CD4-positive, alpha-beta T cell treated with Interleukin-15 for 4 hours (primary cell): ENCODE data around the gene SPPL3.
"Not testable (repeated sequence)": the region's sequence is repeated elsewhere in the genome, so short reads cannot be mapped to it uniquely, and the experiment has no call there.

Experiments used
- DNase-seq: peaks from one replicate; pipeline ENCODE4 v3.0.0-alpha.2; 2020; ENCODE audit warnings: low spot score

The SPPL3 gene

DNA sequence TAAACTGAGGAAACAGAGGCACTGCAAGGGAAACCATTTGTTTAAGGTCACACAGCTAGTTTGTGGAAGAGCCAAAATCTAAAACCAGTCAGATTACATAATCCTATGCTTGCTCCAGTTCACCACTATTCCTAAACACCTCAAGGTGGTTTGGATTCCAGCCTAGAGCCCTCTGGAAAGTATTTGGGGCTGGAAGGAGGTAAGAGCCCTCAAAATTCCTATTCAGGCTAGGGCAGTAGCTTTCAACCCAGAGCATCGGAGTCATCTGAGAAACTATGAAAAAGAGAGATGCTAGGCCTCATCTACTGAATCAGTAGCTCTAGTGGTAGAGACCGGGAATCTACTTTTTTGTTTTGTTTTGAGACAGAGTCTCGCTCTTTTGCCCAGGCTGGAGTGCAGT, 16.0 kb upstream of the SPPL3 start:
- no peak for DNase-seq

DNA sequence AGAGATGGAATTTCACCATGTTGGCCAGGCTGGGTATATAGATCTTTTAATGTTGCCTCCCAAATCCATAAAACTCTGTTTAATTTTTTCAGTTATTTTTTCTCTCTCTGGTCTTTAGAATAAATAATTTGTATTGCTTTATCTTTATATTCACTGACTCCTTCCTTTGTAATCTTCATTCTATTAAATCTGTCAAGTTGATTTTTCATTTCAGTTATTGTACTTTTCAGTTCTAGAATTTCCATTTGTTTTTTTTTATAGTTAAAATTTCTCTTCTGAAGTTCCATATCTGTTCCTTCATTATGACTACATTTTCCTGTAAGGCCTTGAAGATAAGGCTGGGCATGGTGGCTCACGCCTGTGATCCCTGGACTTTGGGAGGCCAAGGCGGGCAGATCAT, 13.6 kb upstream of the SPPL3 start:
- no peak for DNase-seq

DNA sequence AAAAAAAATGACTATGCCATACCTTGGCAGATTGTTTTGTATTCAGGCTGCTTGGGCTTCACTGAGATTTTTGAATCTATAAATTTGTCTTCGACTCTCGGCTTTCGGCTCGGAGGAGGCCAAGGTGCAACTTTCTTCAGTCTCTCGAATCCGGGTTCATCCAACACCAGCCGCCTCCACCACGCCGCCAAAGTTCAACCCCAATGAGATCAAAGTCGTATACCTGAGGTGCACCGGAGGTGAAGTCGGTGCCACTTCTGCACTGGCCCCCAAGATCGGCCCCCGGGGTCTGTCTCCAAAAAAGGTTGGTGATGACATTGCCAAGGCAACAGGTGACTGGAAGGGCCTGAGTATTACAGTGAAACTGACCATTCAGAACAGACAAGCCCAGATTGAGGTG, 12.4 kb upstream of the SPPL3 start:
- no peak for DNase-seq

DNA sequence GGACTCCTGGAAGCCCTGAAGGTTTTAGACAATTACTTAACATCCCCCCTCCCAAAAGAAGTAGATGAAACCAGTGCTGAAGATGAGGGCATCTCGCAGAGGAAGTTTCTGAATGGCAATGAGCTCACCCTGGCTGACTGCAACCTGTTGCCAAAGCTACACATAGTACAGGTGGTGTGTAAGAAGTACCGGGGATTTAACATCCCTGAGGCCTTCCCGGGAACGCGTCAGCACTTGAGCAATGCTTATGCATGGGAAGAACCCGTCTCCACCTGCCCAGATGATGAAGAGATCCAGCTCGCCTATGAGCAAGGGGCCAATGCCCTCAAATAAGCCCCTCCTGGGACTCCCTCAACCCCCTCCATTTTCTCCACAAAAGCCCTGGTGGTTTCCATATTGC, 10.6 kb upstream of the SPPL3 start:
- DNase-seq, result no peak

DNA sequence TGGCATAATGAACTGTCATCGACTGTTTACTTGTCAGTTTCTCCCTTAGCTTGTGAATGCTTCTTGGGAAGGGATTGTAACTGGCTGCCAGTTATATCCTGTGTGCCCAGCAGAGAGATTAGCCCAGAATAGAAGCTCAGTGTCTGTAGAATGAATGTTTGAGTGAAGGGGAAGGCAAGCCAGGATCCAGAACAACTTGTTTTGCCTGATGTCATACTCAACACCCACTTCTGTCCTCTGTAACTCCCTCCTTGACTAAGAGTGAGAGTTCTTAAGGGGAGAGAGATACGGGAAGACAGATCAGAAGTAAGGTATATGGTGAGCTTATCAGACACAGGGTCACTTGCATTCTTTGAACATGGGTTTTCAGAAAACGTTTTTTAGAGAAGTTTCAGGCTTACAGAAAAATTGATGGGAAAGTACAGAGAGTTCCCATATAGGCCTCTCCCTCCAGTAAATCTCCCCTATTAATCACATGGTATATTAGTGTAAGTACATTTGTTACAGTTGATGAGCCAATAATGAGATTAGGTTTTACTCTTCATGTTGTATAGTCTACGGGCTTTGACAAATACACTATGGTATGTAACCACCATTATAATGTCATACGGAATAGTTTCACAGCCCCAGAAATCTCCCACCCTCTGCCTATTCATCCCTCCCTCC, 5.6 kb upstream of the SPPL3 start:
- DNase-seq, result no peak

DNA sequence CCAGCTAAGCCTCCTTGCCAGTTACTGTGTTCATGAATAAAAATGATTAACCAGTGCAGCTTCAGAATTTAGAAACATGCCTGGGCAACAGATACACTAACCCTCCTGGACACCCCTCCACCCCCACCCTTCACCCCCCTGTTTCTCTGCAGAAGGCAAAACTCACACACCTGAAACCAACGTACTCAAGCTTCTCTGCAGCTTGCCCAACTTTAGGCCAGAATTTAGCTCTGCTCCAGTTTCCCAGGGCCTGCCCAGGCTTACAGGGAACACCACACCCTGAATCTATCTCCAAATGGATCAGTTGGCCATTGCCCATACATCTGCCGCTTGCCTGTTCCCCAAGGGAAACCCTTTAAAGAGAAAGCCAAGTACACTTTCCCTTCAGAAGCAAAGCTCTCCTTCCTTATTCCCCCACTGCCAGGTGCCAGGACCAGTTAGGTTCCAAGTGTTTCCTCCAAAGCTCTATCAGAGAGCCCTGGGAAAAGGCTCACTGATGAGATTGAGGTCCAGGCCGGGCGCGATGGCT, 1.8 kb upstream of the SPPL3 start:
- no peak for DNase-seq

DNA sequence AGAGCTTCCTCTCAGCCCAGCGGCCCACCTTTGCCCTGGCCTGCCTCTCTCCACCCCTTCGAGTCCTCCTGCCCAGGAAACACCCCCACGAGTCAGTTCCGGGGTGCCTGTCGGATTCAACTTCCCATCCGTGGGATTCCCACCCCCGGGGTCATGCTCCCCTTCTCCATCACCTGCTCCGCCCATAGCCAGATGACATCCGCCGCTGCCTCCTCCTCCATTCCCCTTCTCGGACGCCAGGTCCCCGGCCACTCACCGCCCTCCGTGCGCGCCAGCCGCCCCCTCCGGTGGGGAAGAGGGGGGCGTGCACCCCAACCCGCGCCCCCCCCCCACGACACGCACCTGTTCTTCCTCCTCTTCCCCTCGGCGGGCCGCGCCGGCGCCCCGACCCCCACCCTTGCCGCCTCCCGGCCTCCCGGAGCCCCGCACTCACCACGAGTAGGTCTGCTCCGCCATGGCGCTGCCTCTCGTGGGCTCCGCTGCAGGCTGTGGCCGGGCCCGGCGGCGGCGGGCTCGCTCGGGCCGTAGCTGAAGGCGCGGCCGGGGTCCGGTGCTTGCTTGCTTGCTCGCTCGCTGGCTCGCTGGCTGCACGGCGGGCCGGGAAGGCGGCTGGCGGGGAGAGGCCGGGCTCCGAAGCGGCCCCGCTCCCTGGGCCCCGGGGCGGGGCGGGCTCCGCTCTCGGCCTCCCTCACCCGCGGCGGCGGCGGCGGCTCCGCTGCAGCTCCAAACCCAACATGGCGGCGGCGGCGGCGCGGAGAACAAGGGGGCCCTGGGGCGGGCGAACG, 554 bp downstream of the SPPL3 start:
- peak; percentile 64 for DNase-seq

DNA sequence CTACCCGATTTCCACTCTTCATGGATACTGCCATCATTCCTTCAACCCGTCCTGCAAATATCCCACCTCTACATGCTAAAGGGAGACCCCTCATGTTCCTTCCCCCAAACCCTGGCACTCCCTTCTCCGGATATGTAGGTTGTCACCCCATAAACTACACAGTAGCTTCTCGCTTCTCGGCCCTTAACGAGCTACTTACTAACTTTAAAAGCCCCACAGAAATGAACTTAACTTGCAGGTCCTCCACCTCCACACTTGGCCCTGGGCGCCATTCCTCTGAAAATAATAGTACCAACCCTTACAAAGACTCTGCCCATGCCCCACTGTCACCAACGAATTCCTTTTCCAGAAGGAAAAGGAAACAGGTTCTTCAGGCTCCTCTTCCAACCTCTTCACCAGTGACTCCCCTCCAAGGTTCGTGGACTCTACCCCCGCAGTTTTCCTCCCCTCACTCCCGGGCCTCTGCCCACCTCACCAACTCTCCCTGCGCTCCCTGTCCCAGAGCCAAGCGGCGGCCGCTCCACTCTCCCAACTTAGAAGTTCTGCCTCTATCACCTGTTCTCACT, 1.2 kb downstream of the SPPL3 start:
- no peak for DNase-seq

DNA sequence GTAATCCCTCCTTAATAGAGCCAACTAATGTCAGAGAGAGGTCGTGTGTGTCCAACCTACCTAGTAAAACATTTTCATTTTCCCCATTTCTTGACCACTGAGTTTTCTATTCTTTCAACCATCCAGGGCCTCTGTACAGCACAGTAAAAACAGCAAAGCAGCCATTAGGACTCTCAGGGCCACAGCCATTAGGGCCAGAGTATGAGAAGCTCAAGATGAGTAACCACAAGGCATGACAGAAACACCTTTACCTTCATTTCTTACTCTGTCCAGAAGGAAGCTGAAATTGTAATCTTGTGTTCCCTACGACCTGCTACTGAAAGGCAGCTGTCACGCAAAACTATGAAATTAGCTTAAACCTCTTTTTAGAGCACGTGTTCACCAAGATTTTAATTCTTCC, 2.3 kb downstream of the SPPL3 start:
- DNase-seq, result no peak

DNA sequence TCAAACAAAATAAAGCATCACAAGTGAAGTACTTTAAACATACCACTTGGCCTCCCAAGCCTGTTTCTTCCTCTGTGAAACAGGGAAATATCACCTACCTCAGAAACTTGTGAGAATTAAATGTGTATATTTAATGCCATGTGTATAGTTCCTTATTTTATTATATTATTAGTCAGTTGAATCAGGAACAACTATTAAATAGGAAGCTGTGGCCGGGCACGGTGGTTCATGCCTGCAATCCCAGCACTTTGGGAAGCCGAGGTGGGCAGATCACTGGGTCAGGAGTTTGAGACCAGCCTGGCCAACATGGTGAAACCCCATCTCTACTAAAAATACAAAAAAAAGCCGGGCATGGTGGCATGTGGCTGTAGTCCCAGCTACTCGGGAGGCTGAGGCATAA, 3.1 kb downstream of the SPPL3 start:
- not testable (repeated sequence) for DNase-seq

DNA sequence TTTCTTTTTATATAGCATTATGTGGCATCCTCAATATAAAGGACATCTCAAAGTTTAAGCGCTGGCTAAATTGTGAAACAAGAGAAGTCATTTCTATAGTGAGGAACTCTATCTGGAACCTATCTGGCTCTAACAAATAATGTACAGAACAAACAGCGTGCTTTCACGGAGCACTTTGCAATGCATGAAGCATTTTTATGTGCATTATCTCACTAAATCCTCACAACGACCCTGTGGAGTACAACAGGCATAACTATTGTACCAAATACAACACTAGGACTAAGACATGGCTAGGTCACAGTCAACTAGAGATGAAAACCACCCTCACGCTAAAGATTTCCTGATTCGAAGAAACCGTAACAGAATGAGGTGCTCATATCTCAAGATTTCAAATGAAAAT, 8.6 kb downstream of the SPPL3 start:
- no peak for DNase-seq

DNA sequence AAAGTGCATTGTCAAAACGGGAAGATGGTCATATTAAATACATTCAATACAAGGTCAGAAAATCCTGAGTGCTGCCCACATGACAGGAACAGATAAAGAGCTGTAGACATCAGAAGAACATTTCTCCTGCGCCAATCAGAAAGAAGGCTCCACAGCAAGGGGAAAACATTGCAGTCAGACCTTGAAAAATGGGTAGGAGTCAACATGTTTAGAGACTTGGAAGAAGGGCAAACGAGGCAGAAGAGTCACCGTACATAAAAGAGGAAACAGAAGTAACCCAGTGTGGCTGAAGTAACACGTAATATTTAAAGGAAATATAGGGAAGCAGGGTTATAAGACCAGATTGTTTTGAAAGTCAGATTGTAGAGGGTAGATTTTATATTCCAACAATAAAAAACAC, 11.9 kb downstream of the SPPL3 start:
- no peak for DNase-seq

DNA sequence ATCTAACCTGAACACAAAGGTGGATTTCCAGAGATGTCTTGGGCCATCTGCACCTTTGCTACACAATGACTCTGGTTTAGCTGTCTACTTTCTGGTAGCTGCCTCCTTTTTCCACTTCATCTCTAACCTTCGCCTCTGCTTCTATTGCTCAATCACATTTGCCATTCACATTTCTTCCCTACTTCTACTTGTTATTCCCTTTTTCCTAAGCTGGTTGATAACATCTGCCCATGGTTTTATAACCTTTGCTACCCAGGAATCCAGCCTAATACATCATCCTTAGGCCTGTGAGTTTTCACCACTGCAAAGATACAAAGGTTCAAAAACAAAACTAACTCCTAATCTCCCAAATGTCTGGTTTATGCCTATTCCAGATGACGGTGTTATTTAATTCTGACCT, 13.2 kb downstream of the SPPL3 start:
- DNase-seq, result no peak

DNA sequence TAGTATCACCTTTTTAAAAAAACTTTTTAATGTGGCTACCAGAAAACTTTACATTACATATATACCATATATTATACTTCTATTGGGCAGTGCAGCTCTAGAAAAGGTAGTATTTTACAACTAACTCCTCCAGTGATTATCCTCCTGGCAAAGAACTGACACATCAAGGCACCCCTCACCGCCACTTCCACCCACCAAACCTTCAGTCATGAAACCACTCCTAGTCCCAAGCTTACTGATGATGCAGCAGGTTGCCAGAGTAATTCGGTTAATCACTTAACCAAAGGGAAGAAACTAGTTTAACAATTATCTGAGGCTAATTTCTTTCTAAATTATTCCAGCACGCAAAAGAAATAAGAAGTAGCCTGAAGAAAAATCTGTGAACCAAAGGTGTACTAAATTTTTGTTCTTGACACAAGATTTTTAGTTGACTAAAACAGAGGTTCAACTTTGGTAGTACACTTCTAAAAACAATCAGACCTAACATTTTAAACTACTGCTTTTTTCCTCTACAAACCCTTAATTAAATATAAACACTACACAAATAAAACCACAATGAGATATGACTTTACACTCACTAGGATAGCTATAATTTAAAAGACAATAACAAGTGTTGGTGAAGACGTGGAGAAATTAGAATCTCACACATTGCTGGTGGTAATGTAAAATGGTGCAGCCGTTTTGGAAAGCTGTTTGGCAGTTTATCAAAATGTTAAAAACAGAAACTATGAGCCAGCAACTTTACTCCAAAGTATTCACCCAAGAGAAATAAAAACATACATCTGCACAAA, 16.7 kb downstream of the SPPL3 start:
- no peak for DNase-seq

DNA sequence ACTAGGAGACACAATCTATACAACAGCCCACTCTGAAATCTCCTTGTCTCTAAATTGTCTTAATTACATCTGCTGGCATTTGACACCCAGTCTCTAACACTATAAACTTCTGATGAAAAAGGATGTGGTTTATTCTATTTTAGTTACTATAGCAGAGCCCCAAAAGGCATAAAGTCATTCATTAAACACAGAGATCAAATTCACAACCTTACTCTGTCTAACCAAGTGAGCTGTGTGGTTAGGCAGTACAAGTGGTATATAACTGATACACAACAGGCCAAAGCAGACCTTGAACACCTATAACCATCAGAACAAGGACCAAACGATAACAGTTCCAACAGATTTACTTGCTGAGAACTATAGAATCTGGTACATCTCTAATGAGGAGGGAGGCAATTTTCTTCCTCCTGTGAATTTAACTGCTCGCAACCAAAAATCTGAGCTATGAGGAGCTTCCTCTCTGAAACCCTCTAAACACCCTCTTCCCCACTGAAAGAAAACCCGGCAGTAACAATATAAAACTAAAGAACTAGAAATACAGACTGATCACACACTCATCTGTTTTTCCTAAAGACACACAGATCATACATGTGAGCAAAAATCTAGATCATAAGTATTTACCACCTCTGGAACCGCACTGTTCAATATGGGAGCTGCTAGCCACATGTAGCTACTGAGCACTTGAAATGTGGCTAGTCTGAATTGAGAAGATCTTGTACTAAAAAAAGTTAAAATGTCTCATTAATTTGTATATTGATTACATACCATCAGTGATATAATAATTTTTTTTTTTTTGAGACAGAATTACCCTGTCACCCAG, 17.7 kb downstream of the SPPL3 start:
- DNase-seq, result peak; percentile 16

DNA sequence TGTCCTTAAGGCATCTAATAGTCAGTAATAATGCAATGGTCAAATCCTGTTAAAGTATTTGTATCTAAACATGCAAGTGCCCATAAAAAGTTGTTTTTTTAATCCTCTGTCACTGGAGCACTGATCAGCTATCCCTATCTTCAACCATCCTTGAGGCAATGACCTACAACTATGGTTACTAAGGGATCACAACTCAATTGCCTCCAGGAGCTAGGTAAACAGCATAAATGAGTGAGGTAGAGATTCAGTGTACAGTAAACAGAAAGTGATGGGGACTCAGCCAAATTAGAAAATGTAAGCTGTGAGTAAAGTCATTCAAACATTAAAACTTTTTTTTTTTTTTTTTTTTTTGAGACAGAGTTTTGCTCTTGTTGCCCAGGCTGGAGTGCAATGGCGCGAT, 18.6 kb downstream of the SPPL3 start:
- DNase-seq, result no peak

DNA sequence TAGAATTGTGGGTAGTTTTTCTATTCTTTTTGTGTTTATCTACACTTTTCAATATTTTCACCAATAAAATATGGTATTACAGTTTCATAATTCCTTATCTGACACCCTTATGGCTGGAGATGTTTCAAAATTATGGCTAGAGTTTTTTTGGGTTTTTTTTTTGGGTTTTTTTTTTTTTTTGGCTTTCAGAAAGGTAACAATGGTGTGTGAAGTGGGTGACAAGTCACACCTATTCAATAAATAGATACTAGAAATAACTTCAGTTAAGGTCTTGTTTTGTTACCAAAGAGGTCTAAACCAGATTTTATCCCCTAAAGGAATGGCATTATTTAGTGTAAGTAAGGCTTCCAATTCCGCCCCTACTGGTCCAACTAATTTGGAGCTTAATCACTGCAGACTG, 19.5 kb downstream of the SPPL3 start:
- no peak for DNase-seq

DNA sequence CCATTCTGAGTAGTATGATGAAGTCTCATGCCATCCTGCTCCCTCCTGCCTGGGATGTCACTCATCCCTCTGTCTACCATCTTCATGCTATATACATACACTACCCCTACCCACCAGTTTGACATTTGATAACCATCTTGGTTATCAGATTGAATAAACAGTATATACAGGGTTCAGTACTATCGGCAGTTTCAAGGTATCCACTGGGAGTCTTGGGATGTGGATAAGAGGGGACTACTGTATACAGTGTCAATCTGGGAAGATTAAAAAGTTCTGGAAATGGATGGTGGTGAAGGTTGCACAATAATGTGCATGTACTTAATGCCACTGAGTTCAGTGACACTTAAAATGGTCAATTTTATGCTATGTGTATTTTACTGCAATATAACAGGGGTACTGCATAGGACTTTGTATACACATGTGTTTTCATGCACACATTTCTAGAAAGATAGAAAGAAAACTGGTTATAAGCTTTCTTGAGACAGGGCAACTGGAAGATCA, 22.1 kb downstream of the SPPL3 start:
- no peak for DNase-seq

DNA sequence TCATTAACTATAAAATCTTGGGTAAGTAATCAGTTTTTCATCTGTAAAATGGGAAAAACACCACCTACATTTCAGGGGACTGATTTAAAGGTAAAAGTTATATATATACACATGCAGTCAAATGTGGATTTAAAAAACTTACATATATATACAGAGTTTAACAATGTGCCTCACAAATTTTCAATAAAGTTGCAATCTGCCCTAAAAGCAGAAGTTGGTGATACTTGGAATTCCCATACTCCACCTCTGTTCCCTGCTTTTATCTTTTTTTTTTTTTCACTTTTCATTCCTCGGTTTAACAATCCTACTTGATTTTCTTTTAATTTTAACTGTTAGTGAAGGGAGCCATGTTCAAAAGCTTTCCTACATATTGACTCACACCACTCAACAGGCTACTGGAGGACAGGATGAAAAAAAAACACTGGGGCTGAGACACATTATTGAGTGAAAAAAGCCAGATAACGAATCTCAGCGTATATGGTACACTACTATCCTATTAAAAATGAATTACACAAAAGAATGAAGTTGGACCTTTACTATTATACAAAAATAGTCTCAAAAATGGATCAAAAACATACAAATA, 24.3 kb downstream of the SPPL3 start:
- no peak for DNase-seq

DNA sequence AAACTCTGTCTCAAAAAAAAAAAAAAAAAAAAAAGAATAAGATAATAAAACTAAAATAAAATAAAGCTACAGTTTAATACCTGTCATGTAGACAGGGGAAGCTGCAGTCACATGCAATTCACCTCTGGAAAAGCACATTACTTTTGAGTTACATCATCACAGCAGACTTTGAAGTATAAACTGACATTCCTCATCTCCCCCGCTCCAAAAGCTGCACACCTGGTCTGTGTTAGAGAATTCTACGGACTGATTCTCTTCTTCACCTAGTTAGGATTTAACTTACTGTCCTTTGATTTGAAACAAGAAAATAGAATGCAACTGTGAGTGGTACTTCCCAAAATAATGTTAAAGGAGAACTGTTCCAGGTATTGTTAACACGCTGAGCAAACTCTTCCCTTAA, 25.1 kb downstream of the SPPL3 start:
- DNase-seq, result no peak
